ENCODE results near the gene PIP5KL1.

Gene PIP5KL1

GRCh38 chr9:127968042-127968441 is 37.5 kb upstream of the PIP5KL1 start:
- Histone ChIP-seq H3K27ac (ENCODE audit: low read length) (no peak overlapping the region), H3K27me3 (replicated peaks; ENCODE audit: insufficient read depth, low read length) (no peaks in the 10 kb centered on the region), H4K20me1 (ENCODE audit: insufficient read depth, low read length) (no peaks in the 10 kb centered on the region; the same call in 1 of the 2 replicates), H3K4me2 (ENCODE audit: low read depth, low read length) (no peak overlapping the region), H3K9ac (ENCODE audit: low read length) (no peak overlapping the region), H3K36me3 (replicated peaks; ENCODE audit: insufficient read depth, low read length) (no peaks in the 10 kb centered on the region), H3K9me3 (replicated peaks; ENCODE audit: insufficient read depth, low read length) (no peaks in the 10 kb centered on the region), H3K4me1 (ENCODE audit: low read length) (peaks cover 45% of the 10 kb centered on the region), H3K79me2 (ENCODE audit: low read length) (peaks cover 83% of the 10 kb centered on the region), H2AFZ (ENCODE audit: low read length) (no peak overlapping the region), H3K9me2 (replicated peaks; ENCODE audit: insufficient read depth, low read length) (no peaks in the 10 kb centered on the region), H3F3A (ENCODE audit: insufficient read depth, low read length) (peaks cover 37% of the 10 kb centered on the region), H3K4me3 (ENCODE audit: low read length) (no peak overlapping the region)
- no peak for DNase-seq
- no peak for TF ChIP-seq EZH2 (optimal IDR thresholded peaks at IDR 0.05; ENCODE audit: low read depth, low read length)
- TF ChIP-seq CTCF (IDR thresholded peaks at IDR 0.05; ENCODE audit: low read length), result no peak
- TF ChIP-seq EZH2phosphoT487 (IDR thresholded peaks at IDR 0.05; ENCODE audit: low read length), result no peak

GRCh38 chr9:127967151-127967809 is 36.7 kb upstream of the PIP5KL1 start:
- Histone ChIP-seq H3K36me3 (replicated peaks; ENCODE audit: insufficient read depth, low read length) (no peaks in the 10 kb centered on the region), H3F3A (ENCODE audit: insufficient read depth, low read length) (peaks cover 29% of the 10 kb centered on the region), H3K27me3 (replicated peaks; ENCODE audit: insufficient read depth, low read length) (no peaks in the 10 kb centered on the region), H3K9ac (ENCODE audit: low read length) (no peak overlapping the region), H3K79me2 (ENCODE audit: low read length) (peaks cover 83% of the 10 kb centered on the region), H3K9me2 (replicated peaks; ENCODE audit: insufficient read depth, low read length) (no peaks in the 10 kb centered on the region), H4K20me1 (ENCODE audit: insufficient read depth, low read length) (no peaks in the 10 kb centered on the region; the same call in 1 of the 2 replicates), H3K4me1 (ENCODE audit: low read length) (peaks cover 38% of the 10 kb centered on the region), H2AFZ (ENCODE audit: low read length) (no peak overlapping the region), H3K9me3 (replicated peaks; ENCODE audit: insufficient read depth, low read length) (no peaks in the 10 kb centered on the region), H3K4me2 (ENCODE audit: low read depth, low read length) (no peak overlapping the region), H3K27ac (ENCODE audit: low read length) (no peak overlapping the region), H3K4me3 (ENCODE audit: low read length) (no peak overlapping the region)
- no peak for DNase-seq
- TF ChIP-seq EZH2phosphoT487 (IDR thresholded peaks at IDR 0.05; ENCODE audit: low read length), result no peak
- no peak for TF ChIP-seq CTCF (IDR thresholded peaks at IDR 0.05; ENCODE audit: low read length)
- TF ChIP-seq EZH2 (optimal IDR thresholded peaks at IDR 0.05; ENCODE audit: low read depth, low read length), result no peak

- no peaks in the 10 kb centered on the region; the same call in 1 of the 2 replicates for H4K20me1 ChIP-seq (ENCODE audit: insufficient read depth, low read length)
Measured at GRCh38 chr9:127966416-127967150, 36.0 kb upstream of the PIP5KL1 start.

More at GRCh38 chr9:127966416-127967150, 36.0 kb upstream of the PIP5KL1 start:
- peaks cover 22% of the 10 kb centered on the region for H3F3A ChIP-seq (ENCODE audit: insufficient read depth, low read length)
- no peak overlapping the region for H3K4me3 ChIP-seq (ENCODE audit: low read length)
- H3K79me2 ChIP-seq (ENCODE audit: low read length), result peaks cover 83% of the 10 kb centered on the region
- H3K9me2 ChIP-seq (replicated peaks; ENCODE audit: insufficient read depth, low read length), result no peaks in the 10 kb centered on the region
- peaks cover 31% of the 10 kb centered on the region for H3K4me1 ChIP-seq (ENCODE audit: low read length)
- H3K4me2 ChIP-seq (ENCODE audit: low read depth, low read length), result no peak overlapping the region
- H3K27me3 ChIP-seq (replicated peaks; ENCODE audit: insufficient read depth, low read length), result no peaks in the 10 kb centered on the region
- H3K9ac ChIP-seq (ENCODE audit: low read length), result no peak overlapping the region
- H3K27ac ChIP-seq (ENCODE audit: low read length), result no peak overlapping the region
- DNase-seq, result no peak
- H3K9me3 ChIP-seq (replicated peaks; ENCODE audit: insufficient read depth, low read length), result no peaks in the 10 kb centered on the region
- no peaks in the 10 kb centered on the region for H3K36me3 ChIP-seq (replicated peaks; ENCODE audit: insufficient read depth, low read length)
- TF ChIP-seq EZH2 (optimal IDR thresholded peaks at IDR 0.05; ENCODE audit: low read depth, low read length) (no peak), EZH2phosphoT487 (IDR thresholded peaks at IDR 0.05; ENCODE audit: low read length) (no peak), CTCF (IDR thresholded peaks at IDR 0.05; ENCODE audit: low read length) (no peak)
- H2AFZ ChIP-seq (ENCODE audit: low read length), result no peak overlapping the region

Data from MM.1S (cell line).